Breast epithelium (tissue), 3 donors: ENCODE data around the gene CD302.

Experiments
- POLR2A ChIP-seq: fragments of 450-650 bp; IDR thresholded peaks from one replicate; pipeline ENCODE4 v1.6.1; 2016; ENCODE audit warnings: antibody characterized with exemption, mild to moderate bottlenecking, moderate library complexity
- POLR2AphosphoS5 ChIP-seq, 3 donors: sonication (generic); formaldehyde crosslinking; IDR thresholded peaks; one replicate each; pipeline ENCODE4 v1.6.1; 2017; ENCODE audit warnings: antibody characterized with exemption in 3 of 3
- TF ChIP-seq, protein P1 (sequence below), 3 donors: fragments of 450-650 bp; IDR thresholded peaks; one replicate each; pipeline ENCODE4 v1.5.1; 2016 to 2017; ENCODE audit warnings: antibody characterized with exemption in 3 of 3, mild to moderate bottlenecking in 3 of 3, moderate library complexity in 3 of 3

DNA sequence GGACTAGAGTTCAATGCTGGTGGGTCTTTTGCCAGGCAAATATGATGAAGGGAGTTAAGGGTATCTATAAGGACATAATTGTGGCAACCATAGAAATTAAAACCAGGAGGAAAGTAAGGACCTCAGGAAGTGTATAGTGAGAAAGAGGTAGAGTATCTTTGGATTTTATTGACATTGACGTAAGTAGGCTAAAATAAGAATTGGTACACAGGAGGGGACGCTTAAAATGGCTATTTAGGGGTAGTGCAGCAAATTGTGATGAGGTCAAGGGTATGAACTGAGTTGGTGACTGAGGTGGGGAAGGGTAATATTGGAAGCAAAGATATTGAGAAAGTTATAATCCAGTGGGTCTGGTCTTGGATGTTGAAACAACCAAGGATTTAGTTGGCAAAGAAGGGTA, 43.0 kb downstream of the CD302 start:
- TF ChIP-seq POLR2A (no peak), POLR2AphosphoS5 (IDR thresholded peaks at IDR 0.05) (no peak)
- TF ChIP-seq, protein P1, sequence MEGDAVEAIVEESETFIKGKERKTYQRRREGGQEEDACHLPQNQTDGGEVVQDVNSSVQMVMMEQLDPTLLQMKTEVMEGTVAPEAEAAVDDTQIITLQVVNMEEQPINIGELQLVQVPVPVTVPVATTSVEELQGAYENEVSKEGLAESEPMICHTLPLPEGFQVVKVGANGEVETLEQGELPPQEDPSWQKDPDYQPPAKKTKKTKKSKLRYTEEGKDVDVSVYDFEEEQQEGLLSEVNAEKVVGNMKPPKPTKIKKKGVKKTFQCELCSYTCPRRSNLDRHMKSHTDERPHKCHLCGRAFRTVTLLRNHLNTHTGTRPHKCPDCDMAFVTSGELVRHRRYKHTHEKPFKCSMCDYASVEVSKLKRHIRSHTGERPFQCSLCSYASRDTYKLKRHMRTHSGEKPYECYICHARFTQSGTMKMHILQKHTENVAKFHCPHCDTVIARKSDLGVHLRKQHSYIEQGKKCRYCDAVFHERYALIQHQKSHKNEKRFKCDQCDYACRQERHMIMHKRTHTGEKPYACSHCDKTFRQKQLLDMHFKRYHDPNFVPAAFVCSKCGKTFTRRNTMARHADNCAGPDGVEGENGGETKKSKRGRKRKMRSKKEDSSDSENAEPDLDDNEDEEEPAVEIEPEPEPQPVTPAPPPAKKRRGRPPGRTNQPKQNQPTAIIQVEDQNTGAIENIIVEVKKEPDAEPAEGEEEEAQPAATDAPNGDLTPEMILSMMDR (IDR thresholded peaks at IDR 0.05), result no peak
